ENCODE results near the gene FOCAD. TPM values are rescaled to one million over a fixed set of nuclear protein-coding genes. Genes with fewer than 3 reads are reported as not detected.

Gene FOCAD
- total and polyA plus RNA-seq, 10 of the 15 experiments (the other 5 are each of a cell fraction or from before 2014, with no cell fraction given) = 13.7 to 93.0 (median 41.8) TPM

GRCh38 chr9:21030389-21031035, 346.5 kb downstream of the FOCAD start (continued):
- TF ChIP-seq, protein P1, sequence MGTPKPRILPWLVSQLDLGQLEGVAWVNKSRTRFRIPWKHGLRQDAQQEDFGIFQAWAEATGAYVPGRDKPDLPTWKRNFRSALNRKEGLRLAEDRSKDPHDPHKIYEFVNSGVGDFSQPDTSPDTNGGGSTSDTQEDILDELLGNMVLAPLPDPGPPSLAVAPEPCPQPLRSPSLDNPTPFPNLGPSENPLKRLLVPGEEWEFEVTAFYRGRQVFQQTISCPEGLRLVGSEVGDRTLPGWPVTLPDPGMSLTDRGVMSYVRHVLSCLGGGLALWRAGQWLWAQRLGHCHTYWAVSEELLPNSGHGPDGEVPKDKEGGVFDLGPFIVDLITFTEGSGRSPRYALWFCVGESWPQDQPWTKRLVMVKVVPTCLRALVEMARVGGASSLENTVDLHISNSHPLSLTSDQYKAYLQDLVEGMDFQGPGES (IDR thresholded peaks at IDR 0.05) = no peak
- TF ChIP-seq ESRRA (IDR thresholded peaks at IDR 0.05; ENCODE audit: low read length) (no peak), NFIC (IDR thresholded peaks at IDR 0.05; ENCODE audit: low read depth, low read length) (no peak), MTA2 (IDR thresholded peaks at IDR 0.05; ENCODE audit: low read depth) (peak; percentile 28; the same call in 1 of the 2 replicates), SMC3 (IDR thresholded peaks at IDR 0.05; ENCODE audit: borderline replicate concordance, low read length) (no peak; the same call in 1 of the 2 replicates), CREM (IDR thresholded peaks at IDR 0.05; ENCODE audit: low read depth) (no peak), IKZF2 (IDR thresholded peaks at IDR 0.05) (peak; percentile 47 to 59; a peak in 2 of 4 replicates), SIX5 (IDR thresholded peaks at IDR 0.05; ENCODE audit: low read depth, low read length, severe bottlenecking) (no peak), ZNF622 (IDR thresholded peaks at IDR 0.05) (no peak), PML (IDR thresholded peaks at IDR 0.05; ENCODE audit: low read length) (no peak), NBN (IDR thresholded peaks at IDR 0.05) (peak; percentile 32; the same call in 1 of the 2 replicates), ZNF24 (IDR thresholded peaks at IDR 0.05) (no peak), SP1 (IDR thresholded peaks at IDR 0.05; ENCODE audit: low read depth, low read length) (no peak), MYC (IDR thresholded peaks at IDR 0.05; ENCODE audit: insufficient read depth, insufficient read length, insufficient replicate concordance, low read length, severe bottlenecking) (no peak), CREB1 (IDR thresholded peaks at IDR 0.05; ENCODE audit: low read depth) (no peak), ZNF687 (IDR thresholded peaks at IDR 0.05) (no peak), TARDBP (IDR thresholded peaks at IDR 0.05; ENCODE audit: borderline replicate concordance) (no peak), ZNF384 (IDR thresholded peaks at IDR 0.05; ENCODE audit: borderline replicate concordance, low read depth, low read length) (no peak), MEF2A (IDR thresholded peaks at IDR 0.05; ENCODE audit: insufficient read depth, low read depth, low read length) (no peak), IRF4 (IDR thresholded peaks at IDR 0.05; ENCODE audit: low read depth, low read length) (peak; percentile 39; the same call in 1 of the 2 replicates), SKIL (IDR thresholded peaks at IDR 0.05; ENCODE audit: low read depth, poor library complexity, severe bottlenecking) (no peak), ASH2L (IDR thresholded peaks at IDR 0.05; ENCODE audit: borderline replicate concordance, low read depth) (no peak), NFYB (IDR thresholded peaks at IDR 0.05; ENCODE audit: insufficient read depth, low read depth, low read length) (no peak)
- TF ChIP-seq, protein P2, sequence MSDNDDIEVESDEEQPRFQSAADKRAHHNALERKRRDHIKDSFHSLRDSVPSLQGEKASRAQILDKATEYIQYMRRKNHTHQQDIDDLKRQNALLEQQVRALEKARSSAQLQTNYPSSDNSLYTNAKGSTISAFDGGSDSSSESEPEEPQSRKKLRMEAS (IDR thresholded peaks at IDR 0.05; ENCODE audit: low read depth, low read length) = no peak
